NCI-H2227 treated with DMSO at 0.1 percent for 48 hours (cell line): Measurements from ENCODE around the gene RGS2.

Experiments
- DNase-seq: peaks from one replicate; lab custom pipeline; 2025; lab: John Stamatoyannopoulos, UW

Gene RGS2

GRCh38 chr1:192795916-192796618, 12.8 kb upstream of the RGS2 start:
- no peak for DNase-seq

- DNase-seq: no peak
Measured at GRCh38 chr1:192797143-192797542, 11.7 kb upstream of the RGS2 start.

- no peak for DNase-seq
Measured at GRCh38 chr1:192797891-192798290, 10.9 kb upstream of the RGS2 start.

GRCh38 chr1:192801451-192801850, 7.4 kb upstream of the RGS2 start:
- DNase-seq: no peak

GRCh38 chr1:192802406-192802805, 6.4 kb upstream of the RGS2 start:
- no peak for DNase-seq

GRCh38 chr1:192803501-192803900, 5.3 kb upstream of the RGS2 start:
- no peak for DNase-seq

GRCh38 chr1:192805832-192806323, 3.0 kb upstream of the RGS2 start:
- DNase-seq: peak; percentile 24

GRCh38 chr1:192807211-192808162, 1.4 kb upstream of the RGS2 start:
- DNase-seq: peak; percentile 8

- DNase-seq: peak; percentile 58
Measured at GRCh38 chr1:192808163-192808517, 699 bp upstream of the RGS2 start.

- DNase-seq: peak; percentile 85
Measured at GRCh38 chr1:192809307-192810252, 741 bp downstream of the RGS2 start.

- DNase-seq: no peak
Measured at GRCh38 chr1:192810253-192810880, 1.5 kb downstream of the RGS2 start.

GRCh38 chr1:192811006-192811405, 2.2 kb downstream of the RGS2 start:
- DNase-seq: no peak

GRCh38 chr1:192811594-192812239, 2.9 kb downstream of the RGS2 start:
- DNase-seq: no peak

- no peak for DNase-seq
Measured at GRCh38 chr1:192812420-192813209, 3.8 kb downstream of the RGS2 start.

GRCh38 chr1:192814805-192815204, 6.0 kb downstream of the RGS2 start:
- no peak for DNase-seq

GRCh38 chr1:192817246-192817645, 8.4 kb downstream of the RGS2 start:
- DNase-seq: no peak

- no peak for DNase-seq
Measured at GRCh38 chr1:192821296-192821695, 12.5 kb downstream of the RGS2 start.

- no peak for DNase-seq
Measured at GRCh38 chr1:192824511-192824910, 15.7 kb downstream of the RGS2 start.

- DNase-seq: no peak
Measured at GRCh38 chr1:192826791-192827546, 18.1 kb downstream of the RGS2 start.
